ENCODE data around the gene EPO.
"Not testable (repeated sequence)": the region's sequence is repeated elsewhere in the genome, so short reads cannot be mapped to it uniquely, and the experiment has no call there.

Gene EPO

GRCh38 chr7:100693312-100694097, 26.8 kb upstream of the EPO start:
- H3K36me3 ChIP-seq (ENCODE audit: control insufficient read depth in 4 of 4, insufficient read depth in 4 of 4, low read length in 3 of 4) = peaks cover 0 to 25% (median 6%) of the 10 kb centered on the region in 4 experiments
- POLR2A ChIA-PET = interaction anchor here (1.5 to 2.0 kb wide), 2 partner anchors 20 to 81 kb away, joined by 3 to 5 read pairs; partner anchors contain the start of genes GNB2 and MOSPD3
- peak overlapping the region; percentile 73 to 94 (median 84) for H3K4me3 ChIP-seq (ENCODE audit: control insufficient read depth in 1 of 7, extremely low read depth in 1 of 7, insufficient read depth in 4 of 7, low read depth in 2 of 7, low read length in 6 of 7)
- peaks cover 0 to 2% (median 0%) of the 10 kb centered on the region in 5 experiments for H3K27me3 ChIP-seq (replicated peaks in 2 of 5; ENCODE audit: control insufficient read depth in 4 of 5, insufficient read depth in 5 of 5, low read length in 4 of 5)
- no peaks in the 10 kb centered on the region for H3K9me3 ChIP-seq (ENCODE audit: control extremely low read depth in 1 of 5, control insufficient read depth in 4 of 5, insufficient read depth in 2 of 5, low read depth in 1 of 5, low read length in 4 of 5)
- CTCF ChIA-PET = interaction anchor here (0.8 to 8.7 kb wide), 16 partner anchors 9 to 230 kb away, joined by 3 to 80 read pairs (median 6); partner anchors contain the start of genes MOSPD3, POP7 and SPACDR
- under 1% methylated on average over 64 of the region's 81 CpGs for WGBS (ENCODE audit: insufficient coverage)
- H3K4me1 ChIP-seq (ENCODE audit: control extremely low read depth in 1 of 4, control insufficient read depth in 4 of 4, insufficient read depth in 4 of 4, low read length in 3 of 4) = peaks cover 11 to 35% (median 31%) of the 10 kb centered on the region in 4 experiments
- DNase-seq = no peak
- H3K27ac ChIP-seq (ENCODE audit: insufficient read depth in 1 of 2, low read depth in 1 of 2, low read length in 2 of 2, poor library complexity in 1 of 2, severe bottlenecking in 2 of 2) = peak overlapping the region; percentile 33 to 81

DNA sequence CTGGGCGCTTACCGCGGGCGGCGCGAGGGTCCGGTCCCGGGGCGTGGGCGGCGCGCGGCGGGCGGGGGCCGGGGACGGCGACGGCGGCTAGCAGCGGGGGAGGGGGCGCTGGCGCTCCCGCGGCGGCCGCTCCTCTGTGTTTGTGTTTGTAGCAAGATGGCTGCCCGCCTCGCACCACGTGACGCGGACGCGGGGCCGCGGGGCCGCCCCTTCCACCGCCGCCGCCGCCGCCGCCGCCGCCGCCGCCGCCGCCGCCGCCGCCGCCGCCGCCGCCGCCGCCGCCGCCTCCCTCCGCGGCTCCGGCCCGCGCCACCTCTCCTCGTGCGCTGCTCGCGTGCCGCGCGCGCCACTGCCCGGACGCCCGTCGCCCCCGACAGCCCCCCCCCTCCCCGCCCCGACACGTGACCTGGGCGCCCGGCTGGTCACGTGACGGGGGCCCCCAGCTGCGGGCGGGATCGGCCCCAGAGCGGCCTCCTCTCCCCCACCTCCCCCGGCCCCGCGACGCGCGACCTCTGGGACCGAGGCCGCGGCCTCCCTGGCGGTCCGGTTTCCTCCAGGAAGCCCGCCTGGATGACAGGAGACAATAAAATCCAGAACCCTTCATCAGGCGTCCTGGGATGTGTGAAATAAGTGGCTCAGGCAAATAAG, 26.0 kb upstream of the EPO start, which contains the start of gene GIGYF1:
GIGYF1 (minus strand) TSS at position 153 of the 648 bp plus-strand sequence. CDS start 6,012 bp downstream, outside the sequence.
- Histone ChIP-seq H3K4me3 (ENCODE audit: control insufficient read depth in 1 of 7, extremely low read depth in 1 of 7, insufficient read depth in 4 of 7, low read depth in 2 of 7, low read length in 6 of 7) (peak within 1 kb of the TSS; percentile 73 to 94 (median 84)), H3K27ac (ENCODE audit: insufficient read depth in 1 of 2, low read depth in 1 of 2, low read length in 2 of 2, poor library complexity in 1 of 2, severe bottlenecking in 2 of 2) (peak within 1 kb of the TSS; percentile 33 to 81), H3K27me3 (replicated peaks in 2 of 5; ENCODE audit: control insufficient read depth in 4 of 5, insufficient read depth in 5 of 5, low read length in 4 of 5) (peaks cover 0 to 5% (median 0%) of the 10 kb centered on the region in 5 experiments), H3K36me3 (ENCODE audit: control insufficient read depth in 4 of 4, insufficient read depth in 4 of 4, low read length in 3 of 4) (peaks cover 0 to 18% (median 3%) of the 10 kb centered on the region in 4 experiments), H3K4me1 (ENCODE audit: control extremely low read depth in 1 of 4, control insufficient read depth in 4 of 4, insufficient read depth in 4 of 4, low read length in 3 of 4) (peaks cover 11 to 35% (median 31%) of the 10 kb centered on the region in 4 experiments), H3K9me3 (ENCODE audit: control extremely low read depth in 1 of 5, control insufficient read depth in 4 of 5, insufficient read depth in 2 of 5, low read depth in 1 of 5, low read length in 4 of 5) (no peaks in the 10 kb centered on the region)
- WGBS (ENCODE audit: insufficient coverage) = 0% methylated on average over 31 of the region's 102 CpGs
- POLR2A ChIA-PET = interaction anchor here (0.5 to 2.0 kb wide), 3 partner anchors 21 to 254 kb away, joined by 3 to 5 read pairs (median 3); partner anchors contain the start of genes GNB2 and MOSPD3
- DNase-seq = peak; percentile 64 to 76 (median 73)
- CTCF ChIA-PET = interaction anchor here (1.6 to 8.7 kb wide), 6 partner anchors 11 to 228 kb away, joined by 4 to 80 read pairs (median 26); partner anchors contain the start of gene POP7

DNA sequence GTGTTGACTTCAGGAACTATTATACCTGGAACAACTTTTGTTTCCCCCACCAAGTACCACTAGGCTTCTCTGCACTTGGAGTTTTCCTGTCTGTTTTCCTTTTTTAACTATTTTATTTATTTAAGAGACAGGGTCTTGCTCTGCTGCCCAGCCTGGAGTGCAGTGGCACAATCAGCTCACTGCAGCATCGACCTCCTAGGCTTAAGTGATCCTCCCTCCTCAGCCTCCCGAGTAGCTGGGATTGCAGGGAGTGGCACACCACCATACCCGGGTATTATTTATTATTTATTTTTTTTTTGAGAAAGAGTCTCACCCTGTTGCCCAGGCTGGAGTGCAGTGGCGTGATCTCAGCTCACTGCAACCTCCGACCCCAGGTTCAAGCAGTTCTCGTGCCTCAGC, 24.1 kb upstream of the EPO start:
- WGBS (ENCODE audit: insufficient coverage) = 97% methylated on average over 3 of the region's 6 CpGs
- CTCF ChIA-PET = interaction anchor here (1.2 to 3.9 kb wide), 4 partner anchors 9 to 156 kb away, joined by 3 to 21 read pairs (median 4); partner anchors contain the start of genes POP7 and SLC12A9
- no peak overlapping the region for H3K4me3 ChIP-seq (ENCODE audit: control insufficient read depth in 1 of 7, extremely low read depth in 1 of 7, insufficient read depth in 4 of 7, low read depth in 2 of 7, low read length in 6 of 7)
- peaks cover 0 to 3% (median 0%) of the 10 kb centered on the region in 4 experiments for H3K36me3 ChIP-seq (ENCODE audit: control insufficient read depth in 4 of 4, insufficient read depth in 4 of 4, low read length in 3 of 4)
- peaks cover 0 to 5% (median 0%) of the 10 kb centered on the region in 5 experiments for H3K27me3 ChIP-seq (replicated peaks in 2 of 5; ENCODE audit: control insufficient read depth in 4 of 5, insufficient read depth in 5 of 5, low read length in 4 of 5)
- H3K27ac ChIP-seq (ENCODE audit: insufficient read depth in 1 of 2, low read depth in 1 of 2, low read length in 2 of 2, poor library complexity in 1 of 2, severe bottlenecking in 2 of 2) = no peak overlapping the region
- no peak for DNase-seq
- H3K4me1 ChIP-seq (ENCODE audit: control extremely low read depth in 1 of 4, control insufficient read depth in 4 of 4, insufficient read depth in 4 of 4, low read length in 3 of 4) = peaks cover 11 to 30% (median 27%) of the 10 kb centered on the region in 4 experiments
- POLR2A ChIA-PET = no interaction called here
- no peaks in the 10 kb centered on the region for H3K9me3 ChIP-seq (ENCODE audit: control extremely low read depth in 1 of 5, control insufficient read depth in 4 of 5, insufficient read depth in 2 of 5, low read depth in 1 of 5, low read length in 4 of 5)

- no peaks in the 10 kb centered on the region for H3K9me3 ChIP-seq (ENCODE audit: control extremely low read depth in 1 of 5, control insufficient read depth in 4 of 5, insufficient read depth in 2 of 5, low read depth in 1 of 5, low read length in 4 of 5)
- peaks cover 0 to 5% (median 0%) of the 10 kb centered on the region in 5 experiments for H3K27me3 ChIP-seq (replicated peaks in 2 of 5; ENCODE audit: control insufficient read depth in 4 of 5, insufficient read depth in 5 of 5, low read length in 4 of 5)
- no peak for DNase-seq
- no peaks in the 10 kb centered on the region for H3K36me3 ChIP-seq (ENCODE audit: control insufficient read depth in 4 of 4, insufficient read depth in 4 of 4, low read length in 3 of 4)
- peaks cover 0 to 7% (median 4%) of the 10 kb centered on the region in 4 experiments for H3K4me1 ChIP-seq (ENCODE audit: control extremely low read depth in 1 of 4, control insufficient read depth in 4 of 4, insufficient read depth in 4 of 4, low read length in 3 of 4)
- no peak overlapping the region for H3K27ac ChIP-seq (ENCODE audit: insufficient read depth in 1 of 2, low read depth in 1 of 2, low read length in 2 of 2, poor library complexity in 1 of 2, severe bottlenecking in 2 of 2)
- WGBS (ENCODE audit: insufficient coverage) = 94% methylated on average over 5 of the region's 6 CpGs
- ChIA-PET CTCF (interaction anchor here (0.9 to 1.4 kb wide), 4 partner anchors 21 to 128 kb away, joined by 3 to 4 read pairs (median 3); partner anchors contain the start of genes EPHB4, EPO and MOSPD3), POLR2A (no interaction called here)
- H3K4me3 ChIP-seq (ENCODE audit: control insufficient read depth in 1 of 7, extremely low read depth in 1 of 7, insufficient read depth in 4 of 7, low read depth in 2 of 7, low read length in 6 of 7) = no peak overlapping the region
These were observed 21.2 kb upstream of the EPO start for GRCh38 chr7:100699018-100699417.

DNA sequence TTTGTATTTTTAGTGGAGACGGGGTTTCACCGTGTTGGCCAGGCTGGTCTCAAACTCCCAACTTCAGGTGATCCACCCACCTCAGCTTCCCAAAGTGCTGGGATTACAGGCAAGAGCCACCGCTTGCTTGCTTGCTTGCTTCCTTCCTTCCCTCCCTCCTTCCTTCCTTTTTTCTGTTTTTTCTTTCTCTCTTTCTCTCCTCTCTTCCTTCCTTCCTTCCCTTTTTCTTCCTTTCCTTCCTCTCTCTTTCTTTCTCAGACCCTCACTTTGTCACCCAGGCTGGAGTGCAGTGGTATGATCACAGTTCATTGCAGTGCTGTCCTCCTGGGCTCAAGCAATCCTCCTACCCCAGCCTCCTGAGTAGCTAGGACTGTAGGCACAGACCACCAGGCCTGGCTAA, 19.2 kb upstream of the EPO start:
- not testable (repeated sequence) for H3K36me3 ChIP-seq (ENCODE audit: control insufficient read depth in 4 of 4, insufficient read depth in 4 of 4, low read length in 3 of 4); H3K4me3 ChIP-seq (ENCODE audit: control insufficient read depth in 1 of 7, extremely low read depth in 1 of 7, insufficient read depth in 4 of 7, low read depth in 2 of 7, low read length in 6 of 7); H3K9me3 ChIP-seq (ENCODE audit: control extremely low read depth in 1 of 5, control insufficient read depth in 4 of 5, insufficient read depth in 2 of 5, low read depth in 1 of 5, low read length in 4 of 5); H3K27ac ChIP-seq (ENCODE audit: insufficient read depth in 1 of 2, low read depth in 1 of 2, low read length in 2 of 2, poor library complexity in 1 of 2, severe bottlenecking in 2 of 2); DNase-seq; H3K27me3 ChIP-seq (replicated peaks in 2 of 5; ENCODE audit: control insufficient read depth in 4 of 5, insufficient read depth in 5 of 5, low read length in 4 of 5)
- H3K4me1 ChIP-seq (ENCODE audit: control extremely low read depth in 1 of 4, control insufficient read depth in 4 of 4, insufficient read depth in 4 of 4, low read length in 3 of 4) = peaks cover 0 to 11% (median 10%) of the 10 kb centered on the region in 4 experiments
- 56% methylated on average over 3 of the region's 3 CpGs for WGBS (ENCODE audit: insufficient coverage)
- ChIA-PET CTCF (interaction anchor here (1.1 to 8.6 kb wide), 4 partner anchors 24 to 149 kb away, joined by 3 to 79 read pairs (median 5); partner anchors contain the start of genes FBXO24, LRCH4 and SLC12A9), POLR2A (interaction anchor here (0.6 kb wide), 1 partner anchor 16 kb away, joined by 4 read pairs; no protein-coding TSS in a partner anchor)

GRCh38 chr7:100705320-100705752, 14.9 kb upstream of the EPO start:
- H3K36me3 ChIP-seq (ENCODE audit: control insufficient read depth in 4 of 4, insufficient read depth in 4 of 4, low read length in 3 of 4) = peaks cover 0 to 11% (median 1%) of the 10 kb centered on the region in 4 experiments
- no peaks in the 10 kb centered on the region for H3K9me3 ChIP-seq (ENCODE audit: control extremely low read depth in 1 of 5, control insufficient read depth in 4 of 5, insufficient read depth in 2 of 5, low read depth in 1 of 5, low read length in 4 of 5)
- H3K27me3 ChIP-seq (replicated peaks in 2 of 5; ENCODE audit: control insufficient read depth in 4 of 5, insufficient read depth in 5 of 5, low read length in 4 of 5) = no peaks in the 10 kb centered on the region
- H3K4me3 ChIP-seq (ENCODE audit: control insufficient read depth in 1 of 7, extremely low read depth in 1 of 7, insufficient read depth in 4 of 7, low read depth in 2 of 7, low read length in 6 of 7) = peak overlapping the region; percentile 62 to 97 (median 89)
- H3K27ac ChIP-seq (ENCODE audit: insufficient read depth in 1 of 2, low read depth in 1 of 2, low read length in 2 of 2, poor library complexity in 1 of 2, severe bottlenecking in 2 of 2) = peak overlapping the region; percentile 64 to 87
- DNase-seq = peak; percentile 64 to 81 (median 81)
- POLR2A ChIA-PET = interaction anchor here (0.8 to 1.4 kb wide), 3 partner anchors 94 to 147 kb away, joined by 3 to 6 read pairs (median 3); partner anchors contain the start of gene SLC12A9
- CTCF ChIA-PET = interaction anchor here (0.7 to 8.6 kb wide), 29 partner anchors 9 to 256 kb away, joined by 3 to 79 read pairs (median 4); partner anchors contain the start of genes EPHB4, EPO, SLC12A9 and ZAN
- H3K4me1 ChIP-seq (ENCODE audit: control extremely low read depth in 1 of 4, control insufficient read depth in 4 of 4, insufficient read depth in 4 of 4, low read length in 3 of 4) = peaks cover 0 to 23% (median 19%) of the 10 kb centered on the region in 4 experiments
- WGBS (ENCODE audit: insufficient coverage) = 0% methylated on average over 19 of the region's 25 CpGs

All from common myeloid progenitor, CD34-positive (primary cell).